ENCODE results near the gene MTHFS.

MTHFS gene

DNA sequence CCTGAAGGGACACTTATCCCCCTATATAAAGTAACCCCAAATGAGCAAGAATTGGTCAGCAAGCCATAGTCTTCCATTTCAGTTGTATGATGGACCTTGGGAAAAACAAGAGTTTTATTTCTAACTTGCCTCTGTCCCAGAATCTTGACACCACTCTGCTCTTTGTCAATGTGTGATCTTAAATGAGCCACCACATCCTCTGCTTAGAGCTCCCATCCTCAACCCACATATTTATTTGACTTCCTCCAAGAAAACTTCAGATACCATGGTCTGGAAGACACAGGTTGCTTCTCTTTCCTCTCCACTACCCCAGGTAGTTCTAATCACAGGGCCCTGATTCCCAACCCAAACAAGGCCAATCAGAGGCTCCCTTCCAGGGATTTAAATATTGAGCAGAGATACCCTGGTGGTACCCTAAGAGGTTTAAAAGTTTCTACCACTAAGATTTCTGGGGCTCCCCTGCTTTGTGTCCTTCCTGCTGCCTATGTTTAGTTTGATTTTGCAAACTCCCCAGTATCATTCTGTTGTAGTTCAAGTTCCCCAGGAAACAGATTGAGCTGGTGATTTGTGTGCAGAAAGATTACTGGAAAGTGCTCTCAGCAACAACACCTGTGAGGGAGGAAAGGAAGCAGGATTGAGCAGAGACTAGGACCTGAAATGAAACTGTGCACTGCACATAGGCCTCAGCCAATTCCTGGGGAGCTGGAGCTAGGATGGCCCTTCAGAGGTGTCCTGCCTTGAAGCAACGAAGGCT lies 64.3 kb downstream of the MTHFS start:
- H3K4me1 Mint-ChIP-seq (ENCODE audit: low read depth) = peaks cover 5% of the 10 kb centered on the region
- H3K4me3 Mint-ChIP-seq = no peak overlapping the region
- no peaks in the 10 kb centered on the region for H3K27me3 Mint-ChIP-seq (ENCODE audit: low read depth)
- H3K36me3 Mint-ChIP-seq (ENCODE audit: low read depth) = peaks cover 6% of the 10 kb centered on the region
- H3K27ac Mint-ChIP-seq = no peak overlapping the region
- no peaks in the 10 kb centered on the region for H3K9me3 Mint-ChIP-seq
- no peak for DNase-seq (ENCODE audit: low spot score)

DNA sequence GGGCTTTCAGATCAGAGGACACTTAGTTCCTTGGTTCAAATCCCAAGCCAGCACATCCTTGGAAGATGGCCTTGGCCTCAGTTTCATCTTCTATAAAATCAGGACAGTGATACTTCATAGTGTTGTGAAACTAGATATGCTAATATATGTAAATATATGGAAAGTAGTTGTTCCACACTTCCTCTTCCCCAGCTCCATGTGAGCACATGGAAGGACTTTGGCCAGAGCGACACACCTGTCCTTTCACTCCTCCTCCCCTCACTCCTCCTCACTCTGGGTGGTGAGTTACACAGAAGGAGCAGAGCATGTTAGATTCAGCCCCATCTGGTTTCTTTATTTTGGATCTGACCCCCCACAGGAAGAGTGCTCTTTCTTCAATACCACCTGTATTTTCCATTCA lies 65.2 kb downstream of the MTHFS start:
- Mint-ChIP-seq H3K36me3 (ENCODE audit: low read depth) (peaks cover 4% of the 10 kb centered on the region), H3K4me1 (ENCODE audit: low read depth) (peaks cover 5% of the 10 kb centered on the region), H3K27me3 (ENCODE audit: low read depth) (no peaks in the 10 kb centered on the region), H3K4me3 (no peak overlapping the region), H3K9me3 (no peaks in the 10 kb centered on the region), H3K27ac (no peak overlapping the region)
- DNase-seq (ENCODE audit: low spot score) = no peak

DNA sequence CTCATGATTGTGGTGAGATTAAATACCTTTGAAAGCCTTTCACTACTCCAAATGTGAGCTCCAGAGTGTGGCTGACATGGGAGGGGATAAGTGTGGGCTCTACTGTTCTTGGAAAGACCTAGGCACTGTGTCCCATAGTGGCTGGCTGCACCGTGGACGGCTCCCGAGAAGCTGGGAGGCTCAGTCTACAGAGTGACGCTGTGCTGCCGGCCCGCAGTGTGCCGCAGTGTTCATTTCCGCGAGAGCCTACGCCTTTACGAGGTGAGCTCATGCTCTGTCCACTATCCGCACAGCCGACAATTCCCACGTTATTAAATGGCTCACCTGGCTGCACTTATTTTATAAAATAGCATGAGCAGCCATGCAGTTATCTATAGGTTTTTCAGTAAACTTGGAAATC lies 66.9 kb downstream of the MTHFS start:
- no peak for DNase-seq (ENCODE audit: low spot score)
- Mint-ChIP-seq H3K4me1 (ENCODE audit: low read depth) (peaks cover 5% of the 10 kb centered on the region), H3K27ac (no peak overlapping the region), H3K27me3 (ENCODE audit: low read depth) (no peaks in the 10 kb centered on the region), H3K36me3 (ENCODE audit: low read depth) (peaks cover 4% of the 10 kb centered on the region), H3K4me3 (no peak overlapping the region), H3K9me3 (no peaks in the 10 kb centered on the region)

- Mint-ChIP-seq H3K27me3 (ENCODE audit: low read depth) (no peaks in the 10 kb centered on the region), H3K9me3 (no peaks in the 10 kb centered on the region), H3K4me1 (ENCODE audit: low read depth) (peaks cover 5% of the 10 kb centered on the region), H3K36me3 (ENCODE audit: low read depth) (peaks cover 2% of the 10 kb centered on the region), H3K27ac (no peak overlapping the region), H3K4me3 (no peak overlapping the region)
- DNase-seq (ENCODE audit: low spot score) = no peak
Measured at GRCh38 chr15:79828447-79828846, 68.4 kb downstream of the MTHFS start.

- Mint-ChIP-seq H3K4me1 (ENCODE audit: low read depth) (no peaks in the 10 kb centered on the region), H3K36me3 (ENCODE audit: low read depth) (no peaks in the 10 kb centered on the region), H3K9me3 (no peaks in the 10 kb centered on the region), H3K4me3 (no peak overlapping the region), H3K27ac (no peak overlapping the region), H3K27me3 (ENCODE audit: low read depth) (no peaks in the 10 kb centered on the region)
- DNase-seq (ENCODE audit: low spot score) = no peak
Measured at GRCh38 chr15:79826800-79827199, 70.0 kb downstream of the MTHFS start.

DNA sequence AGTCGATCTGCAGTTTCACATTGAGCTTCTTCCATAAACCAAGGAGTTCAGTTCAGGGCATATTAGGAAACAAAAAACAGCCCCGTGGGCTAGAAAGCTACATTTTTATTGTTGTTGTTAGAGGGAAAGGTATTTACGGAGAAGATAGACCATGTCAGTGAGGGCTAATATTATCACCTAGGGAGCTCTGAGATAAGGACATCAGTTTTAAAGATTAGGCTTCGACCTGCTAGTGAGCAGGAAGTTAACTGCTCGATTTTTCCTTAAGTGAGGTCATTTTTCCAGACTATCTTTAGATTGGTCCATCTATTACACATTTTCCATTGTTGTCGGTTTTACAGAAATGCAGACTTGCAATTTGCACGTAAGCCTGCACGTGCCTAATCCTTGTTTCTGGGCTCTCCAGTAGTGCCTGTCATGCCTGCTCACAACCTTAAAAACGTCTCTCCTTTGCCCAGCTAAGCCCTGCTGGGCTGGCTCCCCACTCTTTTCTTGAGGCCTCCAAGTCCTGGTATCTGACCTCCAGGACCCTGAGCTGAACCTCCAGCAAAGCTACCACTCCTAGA lies 72.6 kb downstream of the MTHFS start:
- Mint-ChIP-seq H3K36me3 (ENCODE audit: low read depth) (no peaks in the 10 kb centered on the region), H3K27ac (no peak overlapping the region), H3K9me3 (peaks cover 11% of the 10 kb centered on the region), H3K27me3 (ENCODE audit: low read depth) (no peaks in the 10 kb centered on the region), H3K4me1 (ENCODE audit: low read depth) (no peaks in the 10 kb centered on the region), H3K4me3 (no peak overlapping the region)
- DNase-seq (ENCODE audit: low spot score) = no peak

GRCh38 chr15:79820820-79821219 lies 76.0 kb downstream of the MTHFS start:
- Mint-ChIP-seq H3K27ac (no peak overlapping the region), H3K27me3 (ENCODE audit: low read depth) (no peaks in the 10 kb centered on the region), H3K36me3 (ENCODE audit: low read depth) (no peaks in the 10 kb centered on the region), H3K4me3 (no peak overlapping the region), H3K9me3 (peaks cover 11% of the 10 kb centered on the region), H3K4me1 (ENCODE audit: low read depth) (no peaks in the 10 kb centered on the region)
- DNase-seq (ENCODE audit: low spot score) = no peak

GRCh38 chr15:79820176-79820575 lies 76.6 kb downstream of the MTHFS start:
- DNase-seq (ENCODE audit: low spot score) = no peak
- Mint-ChIP-seq H3K36me3 (ENCODE audit: low read depth) (no peaks in the 10 kb centered on the region), H3K27me3 (ENCODE audit: low read depth) (no peaks in the 10 kb centered on the region), H3K4me1 (ENCODE audit: low read depth) (no peaks in the 10 kb centered on the region), H3K27ac (no peak overlapping the region), H3K4me3 (no peak overlapping the region), H3K9me3 (peaks cover 11% of the 10 kb centered on the region)

DNA sequence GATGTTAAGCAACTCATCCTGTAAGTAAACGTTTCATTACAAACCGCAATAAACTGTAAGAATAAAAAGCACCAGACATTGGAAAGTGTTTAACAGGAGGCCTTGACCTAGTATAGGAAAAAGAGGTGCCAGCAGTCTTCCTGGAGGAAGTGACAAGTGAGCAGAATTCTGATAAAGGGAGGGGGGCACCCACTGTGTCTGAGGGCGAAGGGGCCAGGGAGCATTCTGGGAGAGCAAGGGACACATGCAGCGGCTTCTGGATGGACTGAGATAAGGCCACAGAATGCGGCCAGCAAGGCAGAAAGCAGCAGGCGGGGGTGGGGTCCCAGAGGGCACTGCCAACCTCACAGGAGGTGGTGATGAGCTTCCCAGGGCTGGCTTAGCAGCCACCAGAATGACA lies 80.2 kb downstream of the MTHFS start:
- no peaks in the 10 kb centered on the region for H3K27me3 Mint-ChIP-seq (ENCODE audit: low read depth)
- no peaks in the 10 kb centered on the region for H3K36me3 Mint-ChIP-seq (ENCODE audit: low read depth)
- no peak overlapping the region for H3K4me3 Mint-ChIP-seq
- no peak for DNase-seq (ENCODE audit: low spot score)
- peaks cover 11% of the 10 kb centered on the region for H3K9me3 Mint-ChIP-seq
- no peaks in the 10 kb centered on the region for H3K4me1 Mint-ChIP-seq (ENCODE audit: low read depth)
- H3K27ac Mint-ChIP-seq = no peak overlapping the region

- peaks cover 4% of the 10 kb centered on the region for H3K9me3 Mint-ChIP-seq
- no peak overlapping the region for H3K27ac Mint-ChIP-seq
- no peaks in the 10 kb centered on the region for H3K36me3 Mint-ChIP-seq (ENCODE audit: low read depth)
- no peak for DNase-seq (ENCODE audit: low spot score)
- H3K4me1 Mint-ChIP-seq (ENCODE audit: low read depth) = no peaks in the 10 kb centered on the region
- no peaks in the 10 kb centered on the region for H3K27me3 Mint-ChIP-seq (ENCODE audit: low read depth)
- H3K4me3 Mint-ChIP-seq = no peak overlapping the region
Measured at GRCh38 chr15:79815468-79815867, 81.3 kb downstream of the MTHFS start.

DNA sequence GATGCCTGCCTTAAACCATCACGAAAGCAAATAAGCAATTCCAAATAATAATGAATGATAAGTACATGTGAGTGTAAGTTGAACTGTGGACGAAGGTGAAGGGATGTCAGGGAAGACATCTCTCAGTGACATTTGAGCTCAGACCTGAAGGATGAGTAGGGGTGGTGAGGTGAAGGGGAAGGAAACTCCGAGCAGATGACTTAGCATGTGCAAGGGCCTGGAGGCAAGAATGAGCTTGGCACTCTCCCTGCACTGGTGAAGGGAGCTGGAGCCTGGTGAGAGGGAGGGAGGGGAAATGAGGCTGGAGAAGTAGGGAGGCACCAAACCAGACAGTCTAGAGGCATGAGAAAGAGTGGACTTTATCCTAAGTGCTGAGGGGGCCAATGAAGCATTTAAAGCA lies 84.3 kb downstream of the MTHFS start:
- Mint-ChIP-seq H3K4me3 (no peak overlapping the region), H3K36me3 (ENCODE audit: low read depth) (no peaks in the 10 kb centered on the region), H3K4me1 (ENCODE audit: low read depth) (no peaks in the 10 kb centered on the region), H3K9me3 (peaks cover 3% of the 10 kb centered on the region), H3K27me3 (ENCODE audit: low read depth) (peaks cover 3% of the 10 kb centered on the region), H3K27ac (no peak overlapping the region)
- no peak for DNase-seq (ENCODE audit: low spot score)

- H3K9me3 Mint-ChIP-seq = peaks cover 3% of the 10 kb centered on the region
- no peaks in the 10 kb centered on the region for H3K36me3 Mint-ChIP-seq (ENCODE audit: low read depth)
- no peak for DNase-seq (ENCODE audit: low spot score)
- peaks cover 3% of the 10 kb centered on the region for H3K27me3 Mint-ChIP-seq (ENCODE audit: low read depth)
- H3K27ac Mint-ChIP-seq = no peak overlapping the region
- no peaks in the 10 kb centered on the region for H3K4me1 Mint-ChIP-seq (ENCODE audit: low read depth)
- no peak overlapping the region for H3K4me3 Mint-ChIP-seq
Measured at GRCh38 chr15:79811406-79812405, 85.1 kb downstream of the MTHFS start.

GRCh38 chr15:79804838-79805237 lies 92.0 kb downstream of the MTHFS start:
- peaks cover 5% of the 10 kb centered on the region for H3K27me3 Mint-ChIP-seq (ENCODE audit: low read depth)
- H3K4me1 Mint-ChIP-seq (ENCODE audit: low read depth) = no peaks in the 10 kb centered on the region

DNA sequence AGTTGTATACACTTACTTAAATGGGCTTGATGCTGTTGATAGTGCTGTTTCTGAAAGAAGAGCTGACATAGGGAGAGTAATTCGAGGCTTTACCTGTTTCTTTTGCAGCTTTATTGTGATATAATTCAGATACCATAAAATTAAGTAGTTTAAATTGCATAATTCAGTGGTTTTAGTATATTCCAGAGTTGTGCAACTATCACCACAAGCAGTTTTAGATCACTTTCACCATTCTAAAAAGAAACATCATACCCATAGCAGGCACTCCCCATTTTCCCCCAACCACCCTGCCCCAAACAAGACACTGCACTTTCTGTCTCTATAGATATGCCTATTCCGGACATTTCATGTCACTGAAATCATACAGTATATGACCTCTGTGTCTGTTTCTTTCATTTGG lies 98.5 kb downstream of the MTHFS start:
- Mint-ChIP-seq H3K4me3 (no peak overlapping the region), H3K27ac (no peak overlapping the region), H3K36me3 (ENCODE audit: low read depth) (no peaks in the 10 kb centered on the region), H3K27me3 (ENCODE audit: low read depth) (peaks cover 4% of the 10 kb centered on the region), H3K9me3 (no peaks in the 10 kb centered on the region), H3K4me1 (ENCODE audit: low read depth) (no peaks in the 10 kb centered on the region)
- DNase-seq (ENCODE audit: low spot score) = no peak

More at GRCh38 chr15:79804838-79805237, 92.0 kb downstream of the MTHFS start:
- DNase-seq (ENCODE audit: low spot score) = no peak
- H3K9me3 Mint-ChIP-seq = peaks cover 3% of the 10 kb centered on the region
- H3K4me3 Mint-ChIP-seq = no peak overlapping the region
- H3K36me3 Mint-ChIP-seq (ENCODE audit: low read depth) = no peaks in the 10 kb centered on the region
- H3K27ac Mint-ChIP-seq = no peak overlapping the region

All from T-helper 2 cell treated with Interferon-gamma antibody and Interleukin-4, amounts not matched to agents 5 μg/mL and 100 μg/mL, for 36 hours (primary cell).